Aorta (tissue), 4 donors: ENCODE measurements around the gene GABPB1. TPM values are rescaled to one million over a fixed set of nuclear protein-coding genes. Genes with fewer than 3 reads are reported as not detected.

ENCODE experiments used
- polyA plus RNA-seq, 2 donors: library from polyadenylated mRNA; stranded (reverse); fragments of 200-250 nt; gene quantifications; one replicate each; pipeline ENCODE4 v1.2.3, GENCODE V29; 2013
- total RNA-seq, 2 donors: library from RNA; stranded (reverse); fragmentation: NEBNext Ultra II Directional; extraction: Animal tissue kit (Norgen Biotek cat#: 25700); gene quantifications; one replicate each; pipeline ENCODE4 v1.2.1, GENCODE V29; 2021
- donor health status: healthy with polysubstance abuse.
- donor health status: Bipolar disorder and iron deficiency.
- donor health status: DM: no; HTN: no; CAD: no.
- donor health status: DM: yes; HTN: yes; CAD: no.

GABPB1 gene
- total and polyA plus RNA-seq, 4 donors: 4.0 to 18.5 (median 9.4) TPM

Other genes with a start within 250 kb of the GABPB1 start
- gene ATP8B4, start 236.0 kb downstream of the GABPB1 start, total RNA-seq: 10 to 100 TPM; 19.1 to 43.9 TPM
- gene ATP8B4, start 236.0 kb downstream of the GABPB1 start, polyA plus RNA-seq: 1 to 10 TPM in 1 of 2 donors, under 1 TPM in 1; 0.20 to 2.4 TPM
- gene SLC27A2, start 173.0 kb downstream of the GABPB1 start, total RNA-seq: under 1 TPM in 1 of 2 donors, not detected in 1; 0.39 TPM
- 1 to 10 TPM in 1 of 2 donors, not detected in 1; 2.1 TPM for gene SLC27A2, start 173.0 kb downstream of the GABPB1 start, polyA plus RNA-seq
- 10 to 100 TPM in 1 of 2 donors, 1 to 10 TPM in 1; 6.8 to 34.7 TPM for gene HDC, start 89.5 kb downstream of the GABPB1 start, total RNA-seq
- gene HDC, start 89.5 kb downstream of the GABPB1 start, polyA plus RNA-seq: under 1 TPM in 1 of 2 donors, not detected in 1; 0.38 TPM
- gene USP8, start 69.2 kb upstream of the GABPB1 start, total RNA-seq: 10 to 100 TPM; 49.0 to 70.2 TPM
- 10 to 100 TPM; 23.7 to 31.7 TPM for gene USP8, start 69.2 kb upstream of the GABPB1 start, polyA plus RNA-seq
- gene USP50, start 191.5 kb upstream of the GABPB1 start, total RNA-seq: 1 to 10 TPM in 1 of 2 donors, under 1 TPM in 1; 0.81 to 1.1 TPM
- gene USP50, start 191.5 kb upstream of the GABPB1 start, polyA plus RNA-seq: not detected